HUDEP-2 (cell line): ENCODE measurements around the gene EHMT2.

Experiments used
- DNase-seq, 76 experiments: peaks; one replicate each; lab custom pipeline; 2025; ENCODE audit not compliant: unreplicated experiment in 76 of 76; lab: John Stamatoyannopoulos, UW

EHMT2 gene

GRCh38 chr6:31892821-31893220 lies 4.7 kb downstream of the EHMT2 start:
- no peak for DNase-seq

DNA sequence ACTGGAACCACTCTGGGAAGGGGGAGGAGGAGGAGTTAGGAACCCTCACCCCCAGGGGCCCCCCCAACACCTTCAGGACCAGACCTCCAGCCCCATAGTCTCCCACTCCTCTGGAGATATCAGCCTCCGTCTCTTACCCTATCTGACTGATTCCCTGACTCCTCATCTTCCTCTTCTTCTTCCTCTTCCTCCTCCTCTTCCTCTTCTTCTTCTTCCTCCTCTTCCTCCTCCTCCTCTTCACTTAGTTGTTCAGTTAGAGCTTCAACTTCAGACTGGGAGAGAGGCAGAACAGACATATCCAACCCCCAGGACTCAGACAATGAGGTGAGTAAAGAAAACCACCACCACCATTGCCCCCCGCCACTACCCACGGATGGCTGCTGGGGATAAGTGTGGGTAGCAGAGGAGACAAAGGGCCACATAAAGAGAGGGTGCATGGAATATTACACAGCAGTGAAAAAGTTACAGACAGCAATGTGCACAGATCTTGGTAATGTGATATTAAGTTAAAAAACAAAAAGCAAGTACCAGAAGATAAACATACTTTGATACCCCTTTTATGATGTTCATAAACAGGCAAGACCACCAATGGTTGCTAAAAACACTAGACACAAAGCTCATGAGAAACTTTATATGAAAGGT lies 8.0 kb downstream of the EHMT2 start:
- DNase-seq, result no peak

- DNase-seq, result peak in 29 of 76 experiments; percentile 5 to 57 (median 28)
Measured at GRCh38 chr6:31888276-31889258, 8.9 kb downstream of the EHMT2 start.

DNA sequence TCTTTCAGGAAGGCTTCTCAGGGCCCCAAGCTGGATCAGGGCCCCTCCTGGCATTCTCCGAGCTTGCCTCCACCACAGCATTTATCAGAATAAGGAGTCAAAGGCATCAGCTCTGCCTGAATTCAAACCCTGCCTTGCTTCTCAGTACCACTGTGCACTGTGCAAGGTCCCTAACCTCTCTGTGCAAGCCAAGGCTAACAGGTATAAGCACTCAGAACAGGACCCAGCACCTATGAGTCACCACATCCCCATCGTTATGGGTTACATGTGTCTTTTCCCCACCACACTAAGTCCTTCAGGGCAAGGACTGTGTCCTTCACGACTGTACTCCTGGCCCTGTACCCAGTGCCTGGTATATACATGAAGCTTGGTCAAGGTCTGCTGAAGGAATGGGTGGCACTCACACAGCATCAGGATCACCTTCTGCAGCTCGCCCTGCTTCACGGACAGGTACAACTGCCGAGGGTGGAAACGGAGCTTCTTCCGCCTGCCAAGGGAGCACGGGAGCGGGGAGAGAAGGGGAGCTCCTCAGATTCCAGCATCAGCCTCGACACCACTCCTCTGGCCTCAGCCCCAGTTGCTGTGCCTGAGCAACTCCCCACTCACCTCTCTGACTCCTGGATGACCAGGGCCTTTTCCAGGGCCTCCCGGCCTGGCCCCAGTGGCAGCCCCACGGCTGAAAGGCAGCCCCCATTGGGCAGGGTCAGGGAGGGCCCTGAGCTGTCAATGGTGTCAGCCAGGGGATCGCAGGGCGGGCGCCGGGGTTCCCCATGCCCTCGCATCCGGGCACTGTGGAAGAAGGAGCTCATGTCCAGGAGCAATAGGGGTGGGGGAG lies 10.1 kb downstream of the EHMT2 start:
- DNase-seq, result no peak

DNA sequence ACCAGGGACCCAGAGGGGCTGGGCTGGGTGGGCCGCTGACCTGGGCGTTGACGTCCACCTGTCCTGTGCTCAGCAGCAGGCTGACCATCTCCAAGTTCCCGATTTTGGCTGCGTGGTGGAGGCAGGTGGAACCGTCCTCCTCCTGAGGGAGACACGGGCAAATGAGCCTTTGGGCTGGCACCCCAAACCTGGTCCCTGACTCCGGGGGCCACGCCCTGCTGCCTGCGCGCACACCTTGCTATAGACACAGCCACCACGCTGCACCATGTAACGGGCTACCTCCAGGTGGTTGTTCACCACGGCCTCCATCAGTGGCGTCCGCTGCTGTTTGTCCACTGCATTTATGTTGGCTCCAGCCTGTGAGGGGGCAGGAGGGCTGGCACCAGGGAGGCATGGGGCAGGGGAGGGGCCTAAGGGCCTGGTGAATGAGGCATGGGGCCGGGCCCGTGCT lies 10.9 kb downstream of the EHMT2 start:
- no peak for DNase-seq

DNA sequence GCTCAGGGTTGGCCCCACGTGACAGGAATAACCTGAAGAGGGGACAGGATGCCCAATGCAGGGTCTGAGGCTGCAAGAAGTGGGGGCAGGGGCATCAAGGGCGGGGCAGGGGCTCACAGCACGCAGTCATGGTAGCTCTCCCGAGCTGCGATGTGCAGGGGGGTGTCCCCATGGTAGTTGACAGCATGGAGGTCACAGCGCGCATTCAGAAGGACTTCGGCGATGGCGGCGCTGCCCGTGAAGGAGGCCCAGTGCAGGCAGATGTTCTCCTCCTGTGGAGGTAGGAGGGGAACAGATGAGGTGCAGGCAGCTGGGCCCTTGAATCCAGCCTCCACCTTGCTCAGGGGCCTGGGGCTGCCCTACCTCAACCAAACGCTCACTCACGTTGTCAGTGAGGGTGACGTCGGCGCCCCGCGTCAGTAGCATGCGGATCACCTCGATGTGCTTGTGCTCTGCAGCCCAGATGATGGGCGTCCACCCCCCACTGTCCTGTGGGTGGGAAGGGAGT lies 12.9 kb downstream of the EHMT2 start:
- DNase-seq, result no peak

- no peak for DNase-seq
Measured at GRCh38 chr6:31883676-31884075, 13.8 kb downstream of the EHMT2 start.

- DNase-seq, result peak in 1 of 76 experiments; percentile 21
Measured at GRCh38 chr6:31882344-31882743, 15.2 kb downstream of the EHMT2 start.

DNA sequence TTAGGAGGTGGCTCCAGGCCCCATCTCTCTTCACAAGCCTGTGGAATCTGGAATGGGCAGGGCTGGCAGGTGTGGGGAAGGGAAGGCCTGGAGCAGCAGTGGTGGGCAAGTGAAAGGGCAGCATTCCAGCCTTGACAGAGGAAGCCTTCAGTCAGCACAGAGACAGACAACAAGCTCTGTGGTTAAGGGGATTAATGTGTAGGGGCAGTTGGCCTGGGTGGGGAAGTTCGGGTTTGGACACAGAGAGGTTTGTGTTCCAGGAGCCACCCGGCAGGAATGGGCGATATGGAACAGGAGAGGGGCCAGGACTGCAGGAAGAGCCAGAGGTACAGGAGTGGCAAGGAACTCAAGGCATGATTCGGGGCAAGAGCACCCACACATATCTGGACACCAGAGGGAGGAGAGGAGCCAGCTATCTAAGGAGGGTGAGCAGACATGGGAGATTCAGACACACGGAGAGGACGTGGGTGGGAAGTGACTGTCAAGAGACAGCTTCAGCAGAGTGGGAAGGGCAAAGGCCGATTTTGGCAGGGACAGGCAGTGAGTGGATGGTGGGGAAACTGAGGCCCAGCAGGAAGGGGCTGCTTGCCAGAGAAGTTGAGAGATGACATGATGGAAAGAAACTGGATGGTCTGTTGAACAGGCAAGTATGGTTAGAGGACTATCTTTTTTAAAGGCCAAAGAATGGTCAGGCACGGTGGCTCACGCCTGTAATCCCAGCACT lies 16.2 kb downstream of the EHMT2 start:
- no peak for DNase-seq

- no peak for DNase-seq
Measured at GRCh38 chr6:31880616-31881015, 16.9 kb downstream of the EHMT2 start.

DNA sequence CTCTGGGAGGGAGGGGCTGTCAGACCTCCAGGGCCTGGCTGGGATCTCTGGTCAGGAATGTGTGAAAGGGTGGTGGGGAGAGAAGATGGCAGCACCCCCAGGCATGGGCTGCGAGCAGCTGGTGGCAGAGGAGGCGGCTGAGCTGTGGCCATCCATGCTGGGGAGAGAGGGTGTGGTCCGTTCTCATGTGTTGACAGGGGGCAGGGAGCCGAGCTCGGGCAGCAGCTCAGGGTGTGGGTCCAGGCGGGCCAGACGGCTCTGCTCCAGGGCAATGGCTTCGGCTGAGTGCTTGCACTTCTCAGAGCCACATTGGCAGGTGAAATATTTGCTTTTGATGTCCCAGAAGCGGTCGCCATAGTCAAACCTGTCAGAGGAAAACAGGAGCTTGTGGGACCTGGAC lies 17.6 kb downstream of the EHMT2 start:
- DNase-seq, result no peak

GRCh38 chr6:31879143-31879542 lies 18.4 kb downstream of the EHMT2 start:
- no peak for DNase-seq

GRCh38 chr6:31878726-31879125 lies 18.8 kb downstream of the EHMT2 start, which contains the start of gene SLC44A4:
Gene SLC44A4, minus strand, starts transcription at chr6:31878997. Its CDS starts 17 bp downstream, at chr6:31878980.
- DNase-seq, result no peak

DNA sequence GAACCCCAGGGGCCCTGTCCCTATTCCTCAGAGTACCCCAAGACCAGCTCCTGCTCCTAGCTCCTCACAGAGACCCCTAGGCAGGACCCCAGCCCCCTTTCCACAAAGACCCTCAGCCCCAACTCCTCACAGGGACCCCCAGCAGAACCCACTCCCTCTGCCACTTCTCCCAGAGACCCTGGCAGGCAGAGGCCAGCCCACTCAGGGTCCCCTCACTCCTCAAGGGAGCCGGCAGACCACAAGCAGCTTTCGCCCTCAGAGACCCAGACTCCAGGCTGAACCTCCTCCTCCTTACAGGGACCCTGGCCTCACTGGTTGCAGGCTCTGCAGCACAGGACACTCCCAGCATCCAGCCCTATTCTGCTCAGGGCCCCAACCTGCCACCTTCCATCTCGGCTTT lies 19.3 kb downstream of the EHMT2 start:
- no peak for DNase-seq

DNA sequence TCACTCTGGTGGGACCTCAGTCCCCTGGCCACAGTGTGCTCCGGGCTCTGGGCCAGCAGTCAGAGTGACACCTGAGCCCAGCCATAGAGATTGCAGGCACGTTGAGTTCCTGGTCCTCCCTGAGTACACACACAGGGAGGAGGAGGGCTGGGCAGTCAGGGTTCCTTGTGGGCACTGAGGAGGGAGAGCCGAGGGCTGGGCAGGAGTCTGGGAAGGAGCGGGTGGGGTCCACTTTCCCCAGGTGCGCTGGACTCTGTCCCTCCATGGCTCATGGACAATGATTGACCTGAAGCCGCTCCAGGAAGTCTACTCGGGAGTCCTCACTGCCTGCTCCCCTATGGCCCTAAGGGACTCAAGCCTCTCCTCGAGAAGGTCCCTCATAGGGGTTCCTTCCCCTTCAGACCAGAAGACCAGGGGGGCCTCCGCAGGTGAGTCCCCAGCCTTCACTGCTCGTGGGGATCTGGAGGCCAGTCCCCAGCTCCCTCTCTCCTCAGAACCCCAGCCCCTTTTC lies 19.8 kb downstream of the EHMT2 start:
- no peak for DNase-seq

- DNase-seq, result no peak
Measured at GRCh38 chr6:31877125-31877650, 20.3 kb downstream of the EHMT2 start.

- DNase-seq, result no peak
Measured at GRCh38 chr6:31876357-31876756, 21.1 kb downstream of the EHMT2 start.

DNA sequence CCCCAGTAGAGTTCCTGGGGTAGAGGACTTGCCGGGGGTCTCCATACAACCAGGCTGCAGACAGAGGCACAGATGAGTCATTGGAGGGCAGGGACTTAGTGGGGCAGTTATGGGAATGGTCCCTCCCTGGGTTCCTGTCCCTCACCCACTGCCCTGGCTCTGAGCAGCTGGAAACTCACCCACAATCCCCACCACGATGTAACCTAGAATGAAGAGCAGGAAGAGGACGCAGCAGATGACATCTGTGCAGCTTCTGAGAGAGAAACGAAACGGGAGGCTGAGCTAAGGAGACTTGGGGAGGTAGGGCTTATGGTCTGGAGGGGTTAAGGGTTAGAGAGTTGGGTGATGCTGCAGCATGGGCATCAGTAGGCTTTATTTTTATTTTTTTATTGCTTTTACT lies 21.6 kb downstream of the EHMT2 start:
- no peak for DNase-seq

- DNase-seq, result no peak
Measured at GRCh38 chr6:31874836-31875572, 22.5 kb downstream of the EHMT2 start.
